HepG2 (cell line): ENCODE data around the gene NAIP. TPM values are rescaled to one million over a fixed set of nuclear protein-coding genes. Genes with fewer than 3 reads are reported as not detected.

ENCODE experiments used
- ATAC-seq: fragments of 200-7000 bp; cut with Tn5 transposase; 3 replicates; pipeline ENCODE4 v1.9.1; 2020; ENCODE audit warnings: mild to moderate bottlenecking, moderate library complexity
- BruUV-seq: library from RNA; stranded (reverse); fragments of 400-500 nt; replicated peaks from 2 replicates; lab custom pipeline; 2021; lab: Mats Ljungman, UMichigan
- CTCF ChIA-PET: fragments of 300-600 bp; formaldehyde crosslinking; extraction: SDS; loops from one replicate; lab custom pipeline; 2021; ENCODE audit warnings: low total read pairs, inconsistent platforms, low intra/inter-chr PET ratio; lab: Yijun Ruan, JAX
- POLR2A ChIA-PET: fragments of 350-600 bp; sonication (Branson Sonifier 250); formaldehyde crosslinking; loops from one replicate; lab custom pipeline; 2020; ENCODE audit warnings: antibody characterized with exemption, inconsistent platforms; lab: Yijun Ruan, JAX
- DNase-seq: peaks from one replicate; pipeline ENCODE4 v3.0.0-alpha.2; 2015; ENCODE audit warnings: low spot score
- FAIRE-seq: peaks from 3 replicates; lab custom pipeline; 2011; peaks lifted over from hg19 to GRCh38; lab: Jason Lieb, UNC
- H2AFZ ChIP-seq: one replicate; pipeline ENCODE4 v1.6.1; 2011; ENCODE audit warnings: low read length, inconsistent platforms
- H3K27ac ChIP-seq: fragments of 300-600 bp; 3 replicates; pipeline ENCODE4 v1.8.0; 2011; ENCODE audit warnings: mixed run types, mild to moderate bottlenecking, mixed read lengths, low read length, inconsistent platforms; ENCODE audit not compliant: insufficient read depth; ENCODE audit errors: extremely low read length
- H3K27me3 ChIP-seq, 2 experiments: fragments of 200-600 bp in 1 of 2; 2 replicates in 1 of 2; 3 replicates in 1 of 2; pipeline versions ENCODE4 v1.6.0 to v1.8.0; 2011; ENCODE audit warnings: low read length in 2 of 2, mild to moderate bottlenecking in 2 of 2, moderate library complexity in 2 of 2, inconsistent platforms in 1 of 2; ENCODE audit not compliant: insufficient read depth in 2 of 2, control insufficient read depth in 1 of 2
- H3K36me3 ChIP-seq, 2 experiments: fragments of 200-600 bp in 1 of 2; replicated peaks in 1 of 2; 2 replicates in 1 of 2; 3 replicates in 1 of 2; pipeline versions ENCODE4 v1.5.1 to v1.8.0; 2011; ENCODE audit warnings: low read length in 2 of 2, inconsistent platforms in 1 of 2; ENCODE audit not compliant: insufficient read depth in 2 of 2, control insufficient read depth in 1 of 2
- H3K4me1 ChIP-seq: 2 replicates; pipeline ENCODE4 v1.5.1; 2012; ENCODE audit warnings: low read length, inconsistent platforms; ENCODE audit not compliant: insufficient read depth
- H3K4me2 ChIP-seq: 2 replicates; pipeline ENCODE4 v1.6.0; 2011; ENCODE audit warnings: low read depth, low read length, inconsistent platforms
- H3K4me3 ChIP-seq, 3 experiments: fragments of 200-600 bp in 1 of 3; sonication (generic), shearing (Covaris generic) in 1 of 3; replicated peaks in 1 of 3; 2 replicates each; pipeline ENCODE4 v1.5.1; 2011 to 2016; ENCODE audit warnings: low read length in 3 of 3, inconsistent platforms in 2 of 3, low read depth in 2 of 3, mild to moderate bottlenecking in 2 of 3, control low read depth in 1 of 3, mixed read lengths in 1 of 3; ENCODE audit not compliant: insufficient read depth in 1 of 3
- H3K79me2 ChIP-seq: one replicate; pipeline ENCODE4 v1.6.1; 2011; ENCODE audit warnings: low read length, inconsistent platforms; ENCODE audit not compliant: insufficient read depth
- H3K9ac ChIP-seq: 2 replicates; pipeline ENCODE4 v1.6.0; 2011; ENCODE audit warnings: mild to moderate bottlenecking, low read depth, low read length, inconsistent platforms; ENCODE audit not compliant: insufficient read depth
- H3K9me3 ChIP-seq: 2 replicates; pipeline ENCODE4 v1.5.1; 2012; ENCODE audit warnings: mild to moderate bottlenecking, low read length
- H4K20me1 ChIP-seq: 2 replicates; pipeline ENCODE4 v1.6.0; 2011; ENCODE audit warnings: inconsistent platforms, mild to moderate bottlenecking, low read length, moderate library complexity; ENCODE audit not compliant: insufficient read depth
- CTCF ChIP-seq: sonication (generic); formaldehyde crosslinking; IDR thresholded peaks from 2 replicates; pipeline ENCODE4 v1.5.0; 2020; ENCODE audit warnings: mild to moderate bottlenecking, missing genetic modification reagents, moderate library complexity
- HNF1A ChIP-seq, 2 experiments: sonication (generic) in 1 of 2; formaldehyde crosslinking in 1 of 2; IDR thresholded peaks; 2 replicates each; pipeline versions ENCODE4 v1.4.0 to v1.6.1; 2016 to 2020; ENCODE audit warnings: borderline replicate concordance in 1 of 2, low read depth in 1 of 2, mild to moderate bottlenecking in 1 of 2, missing genetic modification reagents in 1 of 2
- KLF6 ChIP-seq: IDR thresholded peaks from 2 replicates; pipeline ENCODE4 v1.8.0; 2016; ENCODE audit warnings: missing biosample characterization, missing genetic modification reagents
- MIXL1 ChIP-seq: IDR thresholded peaks from 2 replicates; pipeline ENCODE4 v1.6.1; 2016
- NFE2L1 ChIP-seq: sonication (generic); formaldehyde crosslinking; IDR thresholded peaks from 2 replicates; pipeline ENCODE4 v1.4.0; 2020; ENCODE audit warnings: missing genetic modification reagents, mild to moderate bottlenecking, borderline replicate concordance
- PAWR ChIP-seq: sonication (generic); formaldehyde crosslinking; IDR thresholded peaks from 2 replicates; pipeline ENCODE4 v1.4.0; 2020; ENCODE audit warnings: missing genetic modification reagents, mild to moderate bottlenecking, borderline replicate concordance
- REPIN1 ChIP-seq: sonication (generic); formaldehyde crosslinking; IDR thresholded peaks from 2 replicates; pipeline ENCODE4 v1.8.0; 2022; ENCODE audit warnings: missing genetic modification reagents, low read depth, mild to moderate bottlenecking, borderline replicate concordance
- STAG1 ChIP-seq: sonication (generic); formaldehyde crosslinking; IDR thresholded peaks from 2 replicates; pipeline ENCODE4 v1.4.0; 2020; ENCODE audit warnings: missing genetic modification reagents
- ZNF460 ChIP-seq: sonication (generic); formaldehyde crosslinking; IDR thresholded peaks from 2 replicates; pipeline ENCODE4 v1.5.1; 2020; ENCODE audit warnings: missing genetic modification reagents, mild to moderate bottlenecking, borderline replicate concordance
- ZNF839 ChIP-seq: sonication (generic); formaldehyde crosslinking; IDR thresholded peaks from 2 replicates; pipeline ENCODE4 v1.4.0; 2020; ENCODE audit warnings: missing genetic modification reagents, mild to moderate bottlenecking, borderline replicate concordance
- ZSCAN5A ChIP-seq: sonication (generic); formaldehyde crosslinking; IDR thresholded peaks from 2 replicates; pipeline ENCODE4 v1.8.0; 2022; ENCODE audit warnings: mild to moderate bottlenecking, missing genetic modification reagents, borderline replicate concordance
- WGBS: methylation state at CpG from one replicate; pipeline ENCODE4 v1.1.6; 2017; ENCODE audit warnings: low lambda C conversion rate; 5-methylcytosine and 5-hydroxymethylcytosine counted together
- in situ Hi-C: cut with HindIII; loops from 2 replicates; pipeline ENCODE4 v1.10.0; 2017; ENCODE audit warnings: low pct_unique_long_range_greater_than_20kb; ENCODE audit not compliant: extremely low pct_ligation_motif_present
- intact Hi-C: fragments of 100-400 bp; cut with micrococcal nuclease; formaldehyde crosslinking; loops from one replicate; pipeline ENCODE4 v1.10.0; 2022; ENCODE audit not compliant: unreplicated experiment
- polyA plus RNA-seq, 8 experiments: library from polyadenylated mRNA; depleted of rRNA in 3 of 8; stranded (reverse) in 7 of 8; unstranded in 1 of 8; fragments of >200 nt; fragmentation: Illumina TruSeq in 4 of 8; extraction: Trizol in 4 of 8; gene quantifications; 2 replicates each; pipeline versions ENCODE4 v1.2.1 to v1.2.3, GENCODE V29; 2011 to 2016; ENCODE audit warnings: low read depth in 4 of 8, missing spikeins in 1 of 8, mixed read lengths in 1 of 8; ENCODE audit not compliant: insufficient read depth in 1 of 8
- total RNA-seq, 5 experiments: library from RNA; depleted of rRNA; stranded (reverse); fragments of >200 nt; fragmentation: Illumina TruSeq; extraction: Trizol; gene quantifications; 2 replicates each; pipeline ENCODE4 v1.2.3, GENCODE V29; 2016; ENCODE audit warnings: low read depth in 1 of 5
- TF ChIP-seq, protein P1 (sequence below): sonication (generic); formaldehyde crosslinking; conservative IDR thresholded peaks from 2 replicates; pipeline ENCODE4 v1.4.0; 2020; ENCODE audit warnings: missing genetic modification reagents

The NAIP gene
- total and polyA plus RNA-seq, 2 of the 13 experiments (the other 11 are each of a cell fraction or from before 2014, with no cell fraction given), result 4.7 to 6.2 TPM

DNA sequence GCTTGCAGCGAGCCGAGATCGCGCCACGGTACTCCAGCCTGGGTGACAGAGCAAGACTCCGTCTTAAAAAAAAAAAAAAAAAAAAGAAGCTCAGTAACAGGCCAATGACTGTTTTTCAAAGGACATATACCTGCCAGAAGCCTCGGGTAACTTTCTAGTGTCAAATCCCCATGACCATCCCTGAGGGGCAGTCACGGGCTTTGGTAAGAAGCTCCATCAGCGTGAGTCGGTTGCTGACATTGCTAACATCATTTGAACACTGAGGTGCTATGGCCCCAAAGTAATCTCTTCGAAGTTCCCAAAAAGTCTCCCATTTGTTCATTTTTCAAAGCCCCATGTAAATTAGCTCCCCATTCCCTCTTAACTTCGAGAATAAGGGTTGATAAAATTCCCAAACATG, 11.6 kb downstream of the NAIP start:
- FAIRE-seq, result no peak
- Histone ChIP-seq H3K4me2 (no peak overlapping the region), H3K27ac (no peak overlapping the region), H2AFZ (no peak overlapping the region), H3K9me3 (no peaks in the 10 kb centered on the region), H3K27me3 (no peaks in the 10 kb centered on the region), H4K20me1 (no peaks in the 10 kb centered on the region), H3K79me2 (no peaks in the 10 kb centered on the region), H3K9ac (no peak overlapping the region), H3K36me3 (no peaks in the 10 kb centered on the region), H3K4me1 (peaks cover 35% of the 10 kb centered on the region), H3K4me3 (no peak overlapping the region)
- in situ Hi-C loops, result no loop called here
- intact Hi-C loops, result no loop called here
- TF ChIP-seq ZNF839 (CRISPR knock-in tag) (no peak), ZNF460 (no peak), REPIN1 (CRISPR knock-in tag) (no peak), STAG1 (peak; percentile 35), HNF1A (IDR thresholded peaks at IDR 0.05; ENCODE audit: low read depth) (no peak), HNF1A (CRISPR knock-in tag; IDR thresholded peaks at IDR 0.05; ENCODE audit: borderline replicate concordance) (no peak), PAWR (CRISPR knock-in tag) (no peak), KLF6 (CRISPR knock-in tag) (no peak), NFE2L1 (CRISPR knock-in tag) (no peak), CTCF (CRISPR knock-in tag) (peak; percentile 48), MIXL1 (CRISPR knock-in tag) (no peak), ZSCAN5A (CRISPR knock-in tag) (no peak)
- TF ChIP-seq, protein P1, sequence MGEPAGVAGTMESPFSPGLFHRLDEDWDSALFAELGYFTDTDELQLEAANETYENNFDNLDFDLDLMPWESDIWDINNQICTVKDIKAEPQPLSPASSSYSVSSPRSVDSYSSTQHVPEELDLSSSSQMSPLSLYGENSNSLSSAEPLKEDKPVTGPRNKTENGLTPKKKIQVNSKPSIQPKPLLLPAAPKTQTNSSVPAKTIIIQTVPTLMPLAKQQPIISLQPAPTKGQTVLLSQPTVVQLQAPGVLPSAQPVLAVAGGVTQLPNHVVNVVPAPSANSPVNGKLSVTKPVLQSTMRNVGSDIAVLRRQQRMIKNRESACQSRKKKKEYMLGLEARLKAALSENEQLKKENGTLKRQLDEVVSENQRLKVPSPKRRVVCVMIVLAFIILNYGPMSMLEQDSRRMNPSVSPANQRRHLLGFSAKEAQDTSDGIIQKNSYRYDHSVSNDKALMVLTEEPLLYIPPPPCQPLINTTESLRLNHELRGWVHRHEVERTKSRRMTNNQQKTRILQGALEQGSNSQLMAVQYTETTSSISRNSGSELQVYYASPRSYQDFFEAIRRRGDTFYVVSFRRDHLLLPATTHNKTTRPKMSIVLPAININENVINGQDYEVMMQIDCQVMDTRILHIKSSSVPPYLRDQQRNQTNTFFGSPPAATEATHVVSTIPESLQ (CRISPR knock-in tag), result no peak
- ChIA-PET POLR2A (no interaction called here), CTCF (no interaction called here)
- 58% methylated on average over 12 of the region's 12 CpGs for WGBS
- no TSS peak for BruUV-seq
- DNase-seq, result no peak
- peak; percentile 43; the same call in 2 of the 3 replicates for ATAC-seq
